G401.6 (cell line): ENCODE data around the gene C1QB.

Source experiments
- FAIRE-seq: peaks from 2 replicates; lab custom pipeline; 2012; peaks lifted over from hg19 to GRCh38; lab: Jason Lieb, UNC

C1QB gene

DNA sequence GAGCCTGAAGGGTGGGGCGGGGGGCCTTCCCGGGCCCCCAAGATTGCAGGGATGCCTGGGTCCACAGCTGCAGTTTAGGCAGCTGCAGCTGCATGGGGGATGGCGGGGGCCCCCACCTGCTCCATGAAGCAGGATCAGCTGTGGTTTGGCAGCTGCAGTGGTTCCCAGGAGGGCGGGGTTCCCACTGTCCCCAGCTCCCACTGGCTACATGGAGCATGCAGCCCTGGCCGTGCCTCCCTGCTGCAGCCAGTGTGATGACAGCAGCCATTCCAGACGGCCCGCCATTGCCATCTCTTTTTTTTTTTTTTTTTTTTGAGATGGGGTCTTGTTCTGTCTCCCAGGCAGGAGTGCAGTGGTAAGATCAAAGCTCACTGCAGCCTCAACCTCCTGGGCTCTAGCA lies 17.6 kb upstream of the C1QB start:
- FAIRE-seq: no peak

GRCh38 chr1:22636353-22636752 lies 16.7 kb upstream of the C1QB start, which contains the start of gene C1QA:
C1QA (plus strand) TSS chr1:22636628; CDS start chr1:22637617, 989 bp downstream.
- no peak for FAIRE-seq

DNA sequence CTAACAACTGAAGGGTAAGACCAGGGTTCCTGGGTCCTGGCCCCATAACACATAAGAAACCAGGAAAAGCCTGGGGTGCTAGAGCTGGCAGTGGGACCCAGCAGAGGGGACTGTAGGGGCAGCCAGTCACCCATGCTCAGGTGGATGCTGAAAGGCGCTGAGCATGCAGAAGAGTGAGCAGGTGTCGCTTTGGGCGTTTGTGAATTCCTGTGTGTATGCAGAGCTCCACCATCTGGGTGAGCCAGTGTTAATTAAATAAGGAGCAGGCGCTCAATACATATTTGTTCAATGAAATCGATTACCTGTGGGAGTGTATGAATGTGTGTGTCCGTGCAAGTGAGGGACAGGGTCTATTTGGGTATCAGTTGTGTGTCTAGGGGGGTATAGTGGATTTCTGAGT lies 16.1 kb upstream of the C1QB start:
- FAIRE-seq: no peak

DNA sequence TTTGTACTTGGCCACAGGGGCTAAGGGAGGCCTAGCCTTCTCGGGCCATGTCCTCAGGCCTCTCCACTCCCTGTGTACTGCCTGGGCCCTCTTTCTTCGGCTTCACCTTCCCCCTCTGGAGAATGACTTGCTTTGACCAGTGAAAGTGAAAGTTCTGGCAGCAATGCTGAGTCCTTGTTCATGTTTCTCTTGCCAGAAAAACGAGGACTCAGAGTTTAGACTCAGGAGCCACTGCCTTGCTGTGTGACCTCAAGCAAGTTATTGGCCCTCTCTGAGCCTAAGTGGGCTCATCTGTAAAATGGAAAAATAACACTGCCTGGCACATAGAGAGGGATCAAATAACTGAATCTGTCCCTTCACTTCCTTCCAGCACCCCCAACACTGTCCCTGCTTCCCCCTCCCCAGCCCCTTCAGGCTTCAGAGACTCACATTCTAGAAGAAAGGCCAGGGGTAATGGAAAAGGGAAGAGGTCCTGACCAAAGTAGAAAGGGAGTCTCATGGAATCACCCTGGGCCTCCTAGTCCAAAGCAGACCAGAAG lies 15.1 kb upstream of the C1QB start:
- FAIRE-seq: no peak

- no peak for FAIRE-seq
These were observed 14.4 kb upstream of the C1QB start for GRCh38 chr1:22638476-22639234.

- FAIRE-seq: no peak
These were observed 13.8 kb upstream of the C1QB start for GRCh38 chr1:22639286-22639685.

DNA sequence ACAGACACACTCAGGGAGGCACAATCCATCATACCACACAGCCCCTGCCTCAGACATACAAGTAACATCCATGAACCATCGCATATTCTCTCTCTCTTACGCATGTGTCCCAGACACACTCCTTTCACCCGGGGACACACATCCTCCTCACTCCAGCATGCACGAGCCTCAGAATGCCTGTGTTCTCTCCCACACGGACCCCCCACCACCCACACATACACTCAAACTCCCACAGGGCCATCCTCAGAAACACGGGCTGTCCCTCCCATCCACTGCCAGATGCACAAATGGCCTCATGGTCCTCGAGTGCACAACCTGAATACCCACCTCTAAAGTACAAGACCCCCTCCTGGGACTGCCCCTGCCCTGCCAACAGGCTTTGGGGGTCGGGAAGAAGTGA lies 11.8 kb upstream of the C1QB start:
- FAIRE-seq: no peak

- FAIRE-seq: no peak
These were observed 11.0 kb upstream of the C1QB start for GRCh38 chr1:22641906-22642636.

- no peak for FAIRE-seq
These were observed 9.7 kb upstream of the C1QB start, which contains the start of gene C1QC for GRCh38 chr1:22643381-22643780. C1QC (plus strand) TSS chr1:22643633; CDS start chr1:22644024, 391 bp downstream.

DNA sequence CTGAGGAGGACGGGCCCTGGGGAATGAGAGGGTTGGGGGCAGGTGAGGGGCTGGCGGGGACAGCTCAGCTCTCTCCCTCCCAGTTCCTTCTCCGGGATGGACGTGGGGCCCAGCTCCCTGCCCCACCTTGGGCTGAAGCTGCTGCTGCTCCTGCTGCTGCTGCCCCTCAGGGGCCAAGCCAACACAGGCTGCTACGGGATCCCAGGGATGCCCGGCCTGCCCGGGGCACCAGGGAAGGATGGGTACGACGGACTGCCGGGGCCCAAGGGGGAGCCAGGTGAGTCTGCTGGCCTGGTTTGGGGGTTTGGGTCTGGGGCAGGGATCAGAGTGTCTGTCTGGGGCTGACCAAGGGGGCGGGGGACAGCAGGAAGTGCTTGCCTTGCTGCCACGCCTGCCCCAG lies 9.1 kb upstream of the C1QB start:
- no peak for FAIRE-seq

GRCh38 chr1:22645931-22646330 lies 7.1 kb upstream of the C1QB start:
- FAIRE-seq: no peak

GRCh38 chr1:22646384-22646783 lies 6.7 kb upstream of the C1QB start:
- no peak for FAIRE-seq

DNA sequence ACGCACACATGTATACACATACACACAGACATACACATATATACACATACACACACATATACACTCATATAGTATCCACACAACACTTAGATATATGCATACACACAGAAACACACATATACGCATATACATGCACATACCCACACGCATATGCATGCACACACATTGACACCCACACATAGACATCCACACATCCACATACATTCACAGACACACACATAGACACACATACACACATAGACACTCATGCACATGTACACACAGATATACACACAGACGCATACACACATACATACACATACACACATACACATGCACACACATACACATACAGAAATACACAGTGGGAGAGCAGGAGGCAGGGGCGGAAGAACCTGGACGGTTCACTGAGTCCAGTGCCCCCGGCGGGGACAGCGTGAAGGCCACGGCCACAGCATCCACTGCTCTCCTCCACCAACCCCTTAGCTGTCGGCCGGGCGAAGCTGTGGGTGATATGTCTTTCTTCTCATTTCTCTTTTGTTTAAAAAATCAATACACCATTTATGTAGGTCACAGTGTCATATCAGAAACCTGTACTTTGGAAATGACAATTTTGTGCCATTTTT lies 2.8 kb upstream of the C1QB start:
- FAIRE-seq: no peak

DNA sequence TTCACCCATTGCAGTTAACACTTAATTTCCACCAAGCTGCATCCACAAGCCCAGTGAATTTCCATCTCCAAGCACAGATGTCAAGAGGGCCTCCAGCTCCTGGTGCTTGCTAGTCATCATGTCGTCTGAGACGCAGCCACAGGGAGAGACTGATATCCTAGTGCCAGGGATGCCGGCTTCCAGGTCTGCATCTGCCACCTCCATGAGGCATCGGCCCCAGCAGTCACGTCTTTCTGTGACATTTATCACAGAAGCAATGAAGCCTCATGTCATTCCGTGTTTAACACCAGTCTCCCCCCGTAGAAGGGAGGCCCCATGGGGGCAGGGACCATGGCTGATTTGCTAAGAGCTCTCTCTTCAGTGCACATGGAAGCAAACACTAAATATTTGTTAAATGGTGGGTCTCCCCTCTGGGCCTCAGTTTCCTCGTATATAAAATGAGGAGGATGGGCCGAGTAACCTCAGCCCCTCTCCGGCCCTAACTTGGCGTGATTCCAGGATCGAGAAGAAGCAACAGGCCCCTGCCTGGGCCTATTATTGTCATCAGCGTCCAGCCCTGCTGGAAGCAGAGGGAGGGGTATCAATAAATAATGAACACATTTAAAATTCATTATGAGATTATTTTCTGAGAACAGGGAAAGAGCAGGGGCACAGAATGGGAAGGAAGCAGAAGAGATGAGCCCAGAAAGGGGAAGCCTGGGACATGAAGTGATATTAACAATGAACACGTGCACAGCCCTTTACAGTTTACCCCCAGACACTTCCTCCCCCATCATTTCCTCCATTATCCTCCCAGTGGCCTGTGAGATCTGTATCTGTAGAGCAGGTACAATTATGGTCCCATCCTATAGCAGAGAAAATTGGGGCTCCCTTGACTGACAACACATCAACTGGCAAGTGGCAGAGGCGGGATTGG lies 837 bp upstream of the C1QB start:
- no peak for FAIRE-seq

GRCh38 chr1:22654692-22655091 lies 1.7 kb downstream of the C1QB start:
- FAIRE-seq: no peak

GRCh38 chr1:22658385-22659163 lies 5.5 kb downstream of the C1QB start:
- FAIRE-seq: no peak

GRCh38 chr1:22660716-22661241 lies 7.7 kb downstream of the C1QB start:
- no peak for FAIRE-seq

GRCh38 chr1:22661880-22662279 lies 8.8 kb downstream of the C1QB start:
- no peak for FAIRE-seq

DNA sequence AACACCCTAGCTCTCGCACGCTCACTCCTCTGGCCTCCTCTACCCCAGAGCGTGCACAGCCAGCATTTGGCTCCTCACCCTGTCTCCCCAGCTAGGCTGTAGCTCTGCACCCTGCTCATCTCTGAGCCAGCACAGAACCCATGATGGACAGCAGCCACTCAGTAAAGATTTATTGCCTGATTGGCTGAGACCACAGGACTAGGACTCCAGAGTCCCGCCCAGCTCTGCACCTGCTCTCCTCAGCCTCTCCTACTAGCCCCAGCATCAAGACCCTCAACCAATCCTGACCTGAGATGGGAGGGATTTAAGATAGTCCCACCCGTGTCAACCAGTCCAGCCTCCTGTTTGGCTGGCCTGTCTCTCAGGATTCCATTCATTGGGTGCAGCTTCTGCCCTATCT lies 9.3 kb downstream of the C1QB start:
- no peak for FAIRE-seq

GRCh38 chr1:22662986-22663408 lies 10.0 kb downstream of the C1QB start:
- no peak for FAIRE-seq

DNA sequence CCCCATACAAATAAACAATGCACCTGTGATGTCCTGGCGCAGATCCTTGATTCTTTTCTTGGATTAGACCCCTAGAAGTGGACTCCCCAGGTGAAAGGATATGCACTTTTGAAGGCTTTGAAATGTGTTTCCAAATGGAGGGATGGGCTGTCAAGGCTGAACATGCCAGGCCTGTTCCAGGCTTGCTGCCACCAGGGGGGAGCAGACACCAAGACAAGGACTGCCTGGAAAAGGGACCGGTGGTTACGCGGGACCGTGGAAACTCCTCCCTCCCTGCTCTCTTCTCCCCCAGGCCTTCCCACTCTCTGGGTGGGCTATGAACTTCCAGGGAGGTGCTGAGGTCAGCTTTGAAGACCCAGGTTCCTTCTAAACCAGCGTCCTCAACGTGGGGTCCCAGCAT lies 12.7 kb downstream of the C1QB start:
- FAIRE-seq: no peak
